HG02840 (cell line): ENCODE measurements around the gene GPC5.

Source experiments
- ATAC-seq: cut with Tn5 transposase; IDR thresholded peaks from one replicate; pipeline ENCODE4 v1.9.1; 2021; ENCODE audit warnings: mild to moderate bottlenecking, moderate library complexity, moderate number of reproducible peaks; ENCODE audit not compliant: unreplicated experiment, low FRiP score

Gene GPC5

GRCh38 chr13:91450913-91451312 is 52.5 kb downstream of the GPC5 start:
- no peak for ATAC-seq

DNA sequence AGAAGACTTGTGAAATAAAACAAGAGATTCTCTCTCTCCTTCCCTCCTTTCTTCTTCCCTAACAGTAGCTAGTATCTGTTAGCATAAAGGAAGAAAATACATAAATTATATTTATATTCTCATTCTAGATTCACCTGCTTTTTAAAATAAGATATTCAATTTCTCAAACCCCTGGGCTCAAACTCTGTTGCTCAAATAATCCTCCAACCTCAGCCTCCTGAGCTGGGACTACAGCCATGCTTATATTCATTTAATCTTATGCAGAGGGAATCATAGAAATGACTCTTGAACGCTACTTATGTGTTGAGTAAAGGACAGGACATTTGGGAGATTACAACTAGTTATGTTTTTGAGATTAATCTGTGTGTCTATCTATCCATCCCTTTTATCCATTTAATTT is 56.2 kb downstream of the GPC5 start:
- no peak for ATAC-seq

DNA sequence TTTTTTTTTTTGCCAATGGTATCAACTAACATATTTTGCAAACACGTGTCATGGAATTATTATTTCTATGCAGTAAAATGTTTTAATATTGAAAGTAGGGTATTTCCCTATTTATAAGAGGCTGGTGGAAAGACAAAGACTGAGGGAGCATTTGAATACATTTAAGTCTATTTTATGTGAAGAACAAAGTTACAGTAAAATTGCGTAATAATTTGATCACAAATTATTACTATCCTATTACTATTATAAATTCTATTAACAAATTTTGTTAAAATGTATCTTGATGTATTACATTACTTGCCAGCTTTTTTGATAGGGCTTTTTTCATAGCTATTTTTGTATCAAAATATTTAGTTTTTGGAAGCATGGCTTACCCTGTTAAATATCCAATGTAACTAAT is 58.4 kb downstream of the GPC5 start:
- ATAC-seq: no peak

DNA sequence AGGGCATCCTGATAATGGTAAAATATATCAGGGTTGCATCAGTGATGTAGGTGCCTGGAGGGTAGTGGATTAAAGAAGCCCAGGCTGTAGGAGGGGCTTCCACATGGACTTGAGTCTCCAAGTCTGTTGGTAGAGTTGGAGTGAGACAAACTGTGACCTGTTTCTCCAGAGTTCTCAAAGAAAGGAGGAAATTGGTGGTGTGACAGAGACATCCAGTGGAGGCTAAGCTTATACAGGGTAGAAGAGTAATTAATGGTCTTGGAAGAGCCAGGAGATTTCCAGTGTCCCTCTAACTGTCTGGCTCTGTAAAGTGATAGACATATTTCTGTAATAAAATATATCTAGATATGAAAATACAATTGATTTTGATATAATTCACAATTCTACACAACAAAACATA is 61.1 kb downstream of the GPC5 start:
- ATAC-seq: no peak

DNA sequence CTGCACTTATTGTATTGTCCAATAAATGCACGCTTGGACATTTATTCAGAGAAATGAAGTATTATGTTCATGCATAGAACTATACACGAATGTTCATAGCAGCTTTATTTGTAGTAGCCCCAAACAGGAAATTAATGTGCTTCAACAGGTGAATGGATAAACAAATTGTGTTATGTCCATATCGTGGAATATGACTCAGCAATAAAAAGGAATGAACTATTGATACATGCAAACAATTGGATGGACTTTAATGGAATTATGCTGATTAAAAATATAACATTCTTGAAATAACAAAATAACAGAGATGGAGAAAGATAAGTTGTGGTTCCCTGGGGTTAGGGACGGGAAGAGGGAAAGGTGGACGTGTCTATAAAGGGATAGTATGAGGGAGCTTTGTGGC is 65.9 kb downstream of the GPC5 start:
- no peak for ATAC-seq

GRCh38 chr13:91467236-91467635 is 68.8 kb downstream of the GPC5 start:
- ATAC-seq: no peak

DNA sequence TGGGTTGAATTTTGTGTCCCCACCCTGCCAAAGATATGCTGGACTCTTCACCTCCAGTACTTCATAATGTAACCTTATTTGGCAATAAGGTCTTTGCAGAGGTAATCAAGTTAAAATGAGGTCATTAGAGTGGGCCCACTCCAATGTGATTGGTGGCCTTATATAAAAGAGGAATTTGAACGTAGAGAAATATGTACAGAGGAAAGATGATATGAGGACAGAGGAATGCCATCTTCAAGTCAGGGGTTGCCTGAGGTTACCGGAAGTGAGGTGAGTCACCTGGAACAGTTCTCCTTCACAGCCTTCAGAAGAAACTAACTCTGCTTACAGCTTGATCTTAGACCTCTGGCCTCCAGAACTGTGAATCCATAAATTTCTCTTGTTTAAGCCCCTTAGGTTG is 69.9 kb downstream of the GPC5 start:
- ATAC-seq: no peak

DNA sequence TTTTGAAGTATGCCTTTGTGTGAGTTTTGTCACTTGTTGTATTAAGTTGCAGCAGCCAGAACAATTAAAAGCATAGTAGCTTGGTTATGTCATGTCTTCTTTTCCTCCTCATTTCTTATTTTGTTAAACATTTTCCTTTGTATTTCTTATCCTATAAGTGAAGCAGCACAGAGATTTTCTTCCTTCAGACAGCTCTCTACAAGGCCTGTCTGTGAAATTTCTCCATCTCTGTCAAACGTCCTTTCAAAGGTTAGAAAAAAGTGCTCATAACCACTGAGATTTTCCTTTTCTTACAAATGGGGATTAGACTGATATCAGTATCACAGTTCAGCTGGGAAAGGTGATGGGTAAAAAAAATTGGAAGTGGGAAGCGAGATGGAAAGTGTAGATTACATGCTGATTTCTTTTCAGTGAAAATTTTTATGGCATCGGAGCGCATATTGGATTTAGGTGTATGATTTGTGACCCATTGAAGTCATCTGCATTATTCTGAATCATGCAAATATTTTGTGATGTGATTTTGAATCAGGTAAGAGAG is 71.7 kb downstream of the GPC5 start:
- ATAC-seq: no peak

DNA sequence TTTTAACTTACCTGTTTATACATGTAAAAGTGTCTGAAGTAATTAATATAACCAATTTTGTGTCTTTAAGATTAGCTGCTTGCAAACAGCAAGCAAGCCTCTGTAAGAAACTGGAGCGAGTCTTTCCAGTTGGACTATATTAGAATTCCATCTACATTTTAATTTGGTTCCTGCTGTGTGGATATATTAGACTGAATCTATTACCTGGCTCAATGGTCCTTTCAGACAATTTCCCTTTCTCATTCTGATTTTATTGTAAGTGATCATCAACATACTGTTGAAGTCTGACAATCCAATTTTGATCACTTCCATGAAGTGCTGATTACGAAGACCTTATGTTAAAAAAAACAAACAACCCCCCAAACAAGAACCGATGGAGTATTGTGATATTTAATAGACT is 72.3 kb downstream of the GPC5 start:
- ATAC-seq: no peak

- ATAC-seq: no peak
Measured at GRCh38 chr13:91482427-91482826, 84.0 kb downstream of the GPC5 start.

- no peak for ATAC-seq
Measured at GRCh38 chr13:91491980-91492379, 93.6 kb downstream of the GPC5 start.

DNA sequence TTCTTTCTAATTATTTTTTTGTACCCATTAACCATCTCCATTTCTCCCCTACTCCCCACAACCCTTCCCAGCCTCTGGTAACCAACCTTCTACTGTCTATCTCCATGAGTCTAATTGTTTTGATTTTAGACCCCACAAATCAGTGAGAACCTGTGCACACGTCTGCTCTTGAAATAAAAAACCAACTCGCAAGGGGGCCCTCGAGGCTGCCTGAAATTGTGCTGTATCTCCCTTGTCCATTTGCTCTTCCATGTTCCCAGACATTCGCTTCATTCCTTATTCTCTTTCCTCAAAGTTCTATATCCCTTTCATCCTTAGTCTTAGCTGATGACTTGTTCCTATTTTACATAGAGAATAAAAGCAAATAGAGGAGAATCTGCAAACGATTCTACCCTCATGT is 95.0 kb downstream of the GPC5 start:
- no peak for ATAC-seq

DNA sequence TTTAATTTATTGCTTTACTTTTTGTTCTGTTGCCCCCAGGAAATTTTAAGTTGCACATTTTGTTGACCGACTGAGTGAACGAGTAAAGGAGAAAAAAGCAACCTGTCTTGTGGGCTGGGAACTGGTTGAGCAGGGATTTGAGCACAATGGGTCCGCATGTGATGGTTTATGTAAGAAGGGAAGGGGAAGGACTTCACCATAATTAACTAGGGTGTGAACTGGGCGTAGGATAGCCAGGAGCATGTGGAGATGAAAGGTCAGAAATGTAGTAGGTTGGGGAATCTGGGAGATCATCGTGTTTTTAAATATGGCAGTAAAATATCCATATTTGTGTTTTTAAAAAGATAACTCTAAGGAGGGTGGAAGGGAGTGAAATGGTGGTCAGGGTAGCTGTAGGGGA is 99.9 kb downstream of the GPC5 start:
- no peak for ATAC-seq

DNA sequence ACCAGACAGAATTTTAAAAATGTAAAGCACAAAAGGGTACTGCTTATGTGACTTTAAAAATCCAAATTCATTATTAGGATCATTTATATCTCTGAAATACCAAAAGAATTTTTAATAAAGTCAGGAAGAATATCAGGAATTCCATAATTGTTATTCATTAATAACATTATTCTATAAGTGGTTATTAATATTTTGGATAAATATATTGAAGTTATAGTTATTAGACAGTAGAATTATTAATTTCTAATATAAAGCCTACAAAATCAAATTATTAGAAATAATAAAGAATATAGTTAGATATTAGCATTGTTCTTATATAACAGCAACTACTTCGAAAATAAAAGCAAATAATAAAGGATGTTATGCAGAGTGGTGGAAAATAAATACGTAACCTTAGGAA is 105.8 kb downstream of the GPC5 start:
- ATAC-seq: no peak

DNA sequence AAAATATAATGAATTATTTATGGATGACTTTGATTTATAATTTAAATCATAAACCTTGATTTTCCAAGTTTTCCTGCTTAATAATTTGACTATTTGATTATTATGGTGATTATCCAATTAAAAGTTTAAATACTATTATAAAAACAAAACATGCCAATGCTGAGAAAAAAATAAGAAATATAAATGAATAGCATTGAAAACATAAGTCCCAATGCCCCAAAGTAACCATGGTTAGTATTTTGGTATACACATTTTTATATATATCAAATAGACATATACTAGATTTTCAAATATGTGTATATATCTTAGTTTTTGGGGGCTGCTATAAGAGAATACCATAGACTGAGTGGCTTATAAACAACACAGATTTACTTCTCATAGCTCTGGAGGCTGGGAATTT is 108.3 kb downstream of the GPC5 start:
- no peak for ATAC-seq

- ATAC-seq: no peak
Measured at GRCh38 chr13:91510058-91510457, 111.6 kb downstream of the GPC5 start.

DNA sequence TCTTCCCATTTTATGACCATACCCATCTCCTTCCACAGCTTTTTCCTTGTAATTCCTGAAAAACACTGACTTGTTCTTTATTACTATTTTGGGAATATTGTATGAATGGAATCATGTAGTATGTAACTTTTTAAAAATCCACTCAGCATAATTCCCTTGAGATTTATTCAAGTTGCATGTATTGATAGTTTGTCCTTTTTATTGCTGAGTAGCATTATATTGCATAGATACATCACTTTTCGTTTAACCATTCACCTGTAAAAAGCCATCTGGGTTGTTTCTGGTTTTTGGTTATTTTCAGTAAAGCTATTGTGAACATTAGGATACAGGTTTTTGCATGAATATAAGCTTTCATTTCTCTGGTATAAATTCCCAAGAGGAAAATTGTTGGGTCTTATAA is 115.4 kb downstream of the GPC5 start:
- ATAC-seq: no peak

GRCh38 chr13:91516799-91517198 is 118.4 kb downstream of the GPC5 start:
- no peak for ATAC-seq

DNA sequence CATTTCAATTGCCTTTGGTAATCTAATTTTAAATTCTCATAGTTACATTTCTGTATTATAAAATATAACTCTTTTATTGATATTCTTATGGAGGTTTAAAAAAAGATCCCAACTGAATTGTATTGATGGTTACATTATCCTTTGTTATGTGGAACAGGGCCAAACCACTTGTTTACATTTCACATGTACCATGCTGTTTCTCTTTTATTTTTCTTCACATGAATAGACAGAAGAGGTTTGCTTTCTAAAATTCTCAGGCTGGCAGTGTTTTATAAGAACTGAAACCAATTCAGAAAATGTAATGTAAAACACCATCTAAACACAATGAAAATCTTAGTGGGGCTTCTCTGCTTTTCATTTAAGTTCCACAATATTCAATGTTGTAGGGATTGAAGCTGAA is 122.5 kb downstream of the GPC5 start:
- ATAC-seq: no peak

GRCh38 chr13:91523116-91523515 is 124.7 kb downstream of the GPC5 start:
- no peak for ATAC-seq

DNA sequence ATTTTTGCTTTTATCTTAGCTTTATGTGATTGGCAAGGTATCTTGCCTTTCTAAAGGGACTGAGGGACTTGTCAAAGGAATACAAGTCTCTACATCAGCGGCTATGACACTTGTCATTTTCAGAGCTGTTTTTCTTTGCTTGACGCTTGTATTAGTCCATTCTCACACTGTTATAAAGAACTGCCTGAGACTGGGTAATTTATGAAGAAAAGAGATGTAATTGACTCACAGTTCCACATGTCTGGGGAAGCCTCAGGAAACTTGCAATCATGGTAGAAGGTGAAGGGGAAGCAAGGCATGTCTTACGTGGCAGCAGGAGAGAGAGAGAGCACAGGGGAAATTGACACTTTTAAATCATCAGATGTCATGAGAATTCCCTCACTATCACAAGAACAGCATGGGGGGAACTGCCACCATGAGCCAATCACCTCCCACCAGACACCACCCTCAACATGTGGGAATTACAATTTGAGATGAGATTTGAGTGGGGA is 128.2 kb downstream of the GPC5 start:
- no peak for ATAC-seq

GRCh38 chr13:91529739-91530482 is 131.5 kb downstream of the GPC5 start:
- ATAC-seq: no peak
